Immature natural killer cell (primary cell): ENCODE results near the gene MED27. TPM values are rescaled to one million over a fixed set of nuclear protein-coding genes. Genes with fewer than 3 reads are reported as not detected.

Experiments
- DNase-seq, 3 donors: peaks; one replicate each; pipeline ENCODE4 v3.0.0; 2022; ENCODE audit warnings: mixed read lengths in 1 of 3
- H3K27ac Mint-ChIP-seq, 6 donors: one replicate each; pipeline ENCODE4 v1.8.0; 2020; ENCODE audit warnings: mixed read lengths in 6 of 6, mild to moderate bottlenecking in 5 of 6, inconsistent platforms in 4 of 6, moderate library complexity in 3 of 6
- H3K27me3 Mint-ChIP-seq, 3 donors: one replicate each; pipeline ENCODE4 v1.8.0; 2020 to 2021; ENCODE audit warnings: low read depth in 3 of 3, mild to moderate bottlenecking in 3 of 3, mixed read lengths in 3 of 3, moderate library complexity in 3 of 3, inconsistent platforms in 1 of 3
- H3K36me3 Mint-ChIP-seq, 3 donors: one replicate each; pipeline ENCODE4 v1.8.0; 2020; ENCODE audit warnings: mixed read lengths in 3 of 3, inconsistent platforms in 2 of 3, mild to moderate bottlenecking in 2 of 3
- H3K4me1 Mint-ChIP-seq, 2 donors: one replicate each; pipeline ENCODE4 v1.8.0; 2020; ENCODE audit warnings: inconsistent platforms in 2 of 2, mild to moderate bottlenecking in 2 of 2, mixed read lengths in 2 of 2, moderate library complexity in 1 of 2
- H3K4me3 Mint-ChIP-seq, 5 donors: one replicate each; pipeline ENCODE4 v1.8.0; 2020; ENCODE audit warnings: mild to moderate bottlenecking in 5 of 5, mixed read lengths in 5 of 5, inconsistent platforms in 3 of 5, moderate library complexity in 3 of 5
- H3K9me3 Mint-ChIP-seq, 6 donors: one replicate each; pipeline ENCODE4 v1.8.0; 2020; ENCODE audit warnings: mild to moderate bottlenecking in 6 of 6, mixed read lengths in 6 of 6, inconsistent platforms in 4 of 6, moderate library complexity in 3 of 6
- polyA plus RNA-seq, 3 donors: library from polyadenylated mRNA; unstranded; fragments of 300-500 nt; fragmentation: Illumina TruSeq; gene quantifications; one replicate each; pipeline ENCODE4 v1.2.3, GENCODE V29; 2021

The MED27 gene
- polyA plus RNA-seq, 3 donors from 2014 or later: 46.3 to 90.1 (median 53.7) TPM

DNA sequence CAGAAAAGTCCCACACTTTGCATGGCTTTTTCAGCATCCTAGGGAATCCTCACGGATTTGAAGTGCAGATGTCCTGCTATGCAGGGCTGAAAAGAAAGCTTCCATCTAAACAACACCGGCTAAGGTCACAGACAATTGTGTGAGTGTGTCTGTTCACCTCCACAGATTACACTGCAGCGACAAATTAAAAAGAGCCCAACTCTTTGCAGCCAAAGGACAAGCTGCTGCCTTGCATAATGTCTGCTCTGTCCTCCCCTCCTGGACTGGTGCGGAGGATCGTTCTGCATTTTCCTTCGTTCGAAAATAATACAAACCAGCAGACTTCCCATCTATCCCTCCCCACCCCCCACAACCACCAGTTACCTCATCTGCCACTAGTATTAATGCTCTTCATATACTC, 169.1 kb downstream of the MED27 start:
- Mint-ChIP-seq H3K4me1 (peaks cover 0 to 3% of the 10 kb centered on the region in 2 donors), H3K27ac (no peak overlapping the region), H3K4me3 (no peak overlapping the region), H3K27me3 (peaks cover 0 to 2% (median 2%) of the 10 kb centered on the region in 3 donors), H3K36me3 (peaks cover 0 to 10% (median 4%) of the 10 kb centered on the region in 3 donors), H3K9me3 (no peaks in the 10 kb centered on the region)
- no peak for DNase-seq

DNA sequence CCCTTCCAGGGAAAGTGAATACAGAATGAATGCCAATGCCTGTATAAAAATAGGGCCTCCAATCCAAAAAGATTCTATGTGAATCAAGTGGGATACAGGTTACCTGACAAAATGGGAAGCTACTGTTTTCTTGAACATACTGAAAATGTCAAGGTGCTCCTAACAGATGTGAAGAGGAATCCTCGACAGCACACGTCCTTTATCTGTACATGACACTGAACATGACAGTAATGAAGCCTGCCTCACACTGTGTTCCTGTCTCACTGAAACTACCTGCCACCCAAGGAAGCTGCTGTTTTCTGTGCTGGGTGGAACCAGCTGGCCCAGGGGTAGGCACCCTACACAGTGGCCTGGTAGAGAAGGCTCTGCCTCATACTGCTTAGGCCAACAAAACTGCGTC, 174.5 kb downstream of the MED27 start:
- Mint-ChIP-seq H3K27me3 (peaks cover 0 to 4% (median 2%) of the 10 kb centered on the region in 3 donors), H3K4me1 (peaks cover 0 to 3% of the 10 kb centered on the region in 2 donors), H3K27ac (no peak overlapping the region)

GRCh38 chr9:131899296-131900228, 180.1 kb downstream of the MED27 start:
- peaks cover 0 to 6% (median 0%) of the 10 kb centered on the region in 3 donors for H3K27me3 Mint-ChIP-seq
- DNase-seq: no peak
- no peaks in the 10 kb centered on the region for H3K9me3 Mint-ChIP-seq
- no peak overlapping the region for H3K4me3 Mint-ChIP-seq
- H3K27ac Mint-ChIP-seq: no peak overlapping the region
- H3K36me3 Mint-ChIP-seq: peaks cover 0 to 3% (median 0%) of the 10 kb centered on the region in 3 donors
- H3K4me1 Mint-ChIP-seq: no peaks in the 10 kb centered on the region

More for the DNA sequence above, 174.5 kb downstream of the MED27 start:
- no peak overlapping the region for H3K4me3 Mint-ChIP-seq
- peaks cover 0 to 7% (median 4%) of the 10 kb centered on the region in 3 donors for H3K36me3 Mint-ChIP-seq
- DNase-seq: no peak
- H3K9me3 Mint-ChIP-seq: no peaks in the 10 kb centered on the region

DNA sequence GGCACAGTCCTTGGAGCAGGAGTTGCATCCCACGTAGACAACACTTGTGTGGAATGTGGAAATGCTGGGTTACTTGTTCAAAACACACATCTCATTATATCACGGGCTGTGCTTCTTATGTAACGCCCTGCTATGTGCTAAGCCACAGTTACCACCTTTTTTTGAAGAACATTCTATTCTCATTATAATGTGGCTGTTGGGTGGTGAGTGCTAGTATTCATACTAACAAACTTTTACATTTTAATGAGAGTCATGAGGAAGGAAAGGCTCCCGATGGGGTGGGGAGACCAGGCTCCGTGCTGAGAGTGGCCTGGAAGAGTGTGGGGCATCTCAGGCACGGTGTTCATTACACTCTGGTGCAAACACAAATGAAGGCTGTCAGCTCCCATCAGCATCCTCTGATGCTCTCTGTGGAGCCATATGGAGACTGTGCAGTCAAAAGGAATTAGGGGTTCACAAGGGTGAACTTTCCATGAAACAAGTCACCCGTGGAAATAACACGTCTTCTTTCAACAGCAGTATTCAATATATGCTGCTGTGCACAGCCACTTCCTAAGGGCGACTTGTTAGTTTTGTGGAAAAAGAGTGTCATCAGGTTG, 186.7 kb downstream of the MED27 start:
- peak overlapping the region in 1 of 5 donors; percentile 43 for H3K4me3 Mint-ChIP-seq
- H3K27me3 Mint-ChIP-seq: peaks cover 2% of the 10 kb centered on the region in 3 donors
- DNase-seq: peak in 1 of 3 donors; percentile 1
- H3K4me1 Mint-ChIP-seq: peaks cover 15 to 18% of the 10 kb centered on the region in 2 donors
- no peak overlapping the region for H3K27ac Mint-ChIP-seq
- peaks cover 15 to 26% (median 17%) of the 10 kb centered on the region in 3 donors for H3K36me3 Mint-ChIP-seq
- H3K9me3 Mint-ChIP-seq: no peaks in the 10 kb centered on the region

- Mint-ChIP-seq H3K9me3 (no peaks in the 10 kb centered on the region), H3K4me1 (peaks cover 15 to 18% of the 10 kb centered on the region in 2 donors), H3K4me3 (no peak overlapping the region), H3K27ac (peak overlapping the region in 1 of 6 donors; percentile 14), H3K36me3 (peaks cover 15 to 26% (median 17%) of the 10 kb centered on the region in 3 donors), H3K27me3 (peaks cover 2% of the 10 kb centered on the region in 3 donors)
- no peak for DNase-seq
Observed at GRCh38 chr9:131892162-131892707, 187.4 kb downstream of the MED27 start.

GRCh38 chr9:131891598-131891997, 188.1 kb downstream of the MED27 start:
- H3K36me3 Mint-ChIP-seq: peaks cover 15 to 26% (median 19%) of the 10 kb centered on the region in 3 donors
- H3K9me3 Mint-ChIP-seq: no peaks in the 10 kb centered on the region
- no peak for DNase-seq
- H3K27me3 Mint-ChIP-seq: peaks cover 2% of the 10 kb centered on the region in 3 donors
- peaks cover 15 to 18% of the 10 kb centered on the region in 2 donors for H3K4me1 Mint-ChIP-seq
- H3K27ac Mint-ChIP-seq: peak overlapping the region in 1 of 6 donors; percentile 14
- H3K4me3 Mint-ChIP-seq: no peak overlapping the region

DNA sequence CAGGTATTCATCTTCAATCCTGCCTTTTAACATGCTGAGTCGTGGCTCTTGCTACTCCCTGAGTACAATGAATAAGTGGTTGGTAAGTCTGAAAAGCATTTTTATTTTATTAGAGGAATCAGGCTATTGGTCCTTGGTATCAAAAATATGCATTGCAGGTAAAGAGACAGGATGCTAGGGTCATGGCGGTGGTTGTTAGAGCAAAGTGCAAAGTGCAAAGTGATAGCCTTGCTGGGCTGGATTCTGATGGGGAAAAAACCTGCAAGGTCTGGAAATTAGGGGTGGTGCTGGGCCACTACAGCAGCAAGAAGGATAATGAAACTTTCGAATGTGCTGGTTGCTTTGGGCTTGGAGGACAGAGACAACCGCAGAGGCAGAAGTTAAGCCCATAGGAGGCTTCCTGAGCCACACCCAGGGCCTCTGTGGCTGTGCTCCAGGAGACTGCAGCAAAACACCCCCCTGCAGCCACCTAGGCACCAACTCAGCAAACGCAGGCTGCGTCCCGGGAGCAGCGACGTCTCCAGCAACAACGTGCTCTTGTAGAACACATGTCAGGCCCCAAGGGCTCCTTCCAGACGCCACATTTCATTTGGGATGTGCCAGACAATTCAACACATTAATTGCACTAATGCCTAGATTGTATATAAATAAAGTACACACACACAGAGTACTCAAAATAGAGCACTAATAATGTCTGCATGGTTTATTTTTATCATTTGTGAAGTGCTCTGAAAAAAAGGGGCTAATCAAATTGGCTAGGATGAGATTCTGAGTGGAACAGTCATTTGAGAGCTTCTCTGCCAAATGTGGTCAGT, 190.0 kb downstream of the MED27 start:
- DNase-seq: no peak
- H3K9me3 Mint-ChIP-seq: no peaks in the 10 kb centered on the region
- peaks cover 15 to 18% of the 10 kb centered on the region in 2 donors for H3K4me1 Mint-ChIP-seq
- peaks cover 2% of the 10 kb centered on the region in 3 donors for H3K27me3 Mint-ChIP-seq
- H3K4me3 Mint-ChIP-seq: no peak overlapping the region
- peaks cover 19 to 26% (median 22%) of the 10 kb centered on the region in 3 donors for H3K36me3 Mint-ChIP-seq
- H3K27ac Mint-ChIP-seq: no peak overlapping the region

DNA sequence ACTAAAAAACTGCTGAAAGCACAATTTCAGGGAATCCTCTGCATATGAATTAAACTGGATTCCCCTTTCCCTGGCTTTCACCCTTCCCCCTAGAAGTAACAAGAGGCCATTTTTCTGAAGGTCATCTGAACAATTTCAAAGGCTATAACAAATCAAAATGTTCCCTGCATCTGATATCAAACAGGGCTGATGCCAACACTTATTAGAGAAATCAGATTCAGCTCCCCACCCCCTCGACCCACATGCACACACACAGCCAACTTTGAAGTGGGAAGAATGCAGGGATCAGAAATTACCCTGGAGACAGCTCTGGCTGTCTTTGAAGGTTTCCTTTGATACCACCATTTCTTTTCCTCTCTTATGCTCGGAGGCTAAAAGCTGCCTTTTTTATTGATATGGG, 190.7 kb downstream of the MED27 start:
- Mint-ChIP-seq H3K27me3 (peaks cover 2% of the 10 kb centered on the region in 3 donors), H3K4me1 (peaks cover 15% of the 10 kb centered on the region in 2 donors), H3K9me3 (no peaks in the 10 kb centered on the region), H3K27ac (no peak overlapping the region), H3K4me3 (no peak overlapping the region), H3K36me3 (peaks cover 19 to 26% (median 22%) of the 10 kb centered on the region in 3 donors)
- no peak for DNase-seq

DNA sequence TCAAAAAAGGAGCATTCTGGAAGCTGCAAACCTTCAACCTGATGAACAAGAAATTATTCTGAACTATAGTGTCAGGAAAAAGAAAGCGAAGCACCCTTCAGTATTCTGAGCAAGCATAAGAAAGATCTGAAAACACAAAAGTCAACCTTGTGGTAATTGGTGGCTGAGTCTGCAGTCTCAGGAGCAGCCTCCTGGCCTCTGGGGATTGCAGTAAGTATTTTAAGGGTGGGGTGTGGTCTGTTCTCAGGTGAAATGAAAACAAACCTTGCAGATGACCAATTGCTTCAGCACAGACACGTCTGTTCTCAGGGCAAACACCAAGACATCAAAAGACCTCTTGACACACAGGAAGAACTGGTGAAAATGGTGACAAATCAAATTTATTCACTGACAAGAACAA, 192.0 kb downstream of the MED27 start:
- H3K9me3 Mint-ChIP-seq: no peaks in the 10 kb centered on the region
- DNase-seq: no peak
- H3K4me3 Mint-ChIP-seq: no peak overlapping the region
- H3K36me3 Mint-ChIP-seq: peaks cover 16 to 26% (median 19%) of the 10 kb centered on the region in 3 donors
- H3K27me3 Mint-ChIP-seq: peaks cover 2% of the 10 kb centered on the region in 3 donors
- no peak overlapping the region for H3K27ac Mint-ChIP-seq
- peaks cover 3% of the 10 kb centered on the region in 2 donors for H3K4me1 Mint-ChIP-seq

GRCh38 chr9:131886826-131887225, 192.8 kb downstream of the MED27 start:
- no peak for DNase-seq
- Mint-ChIP-seq H3K4me3 (no peak overlapping the region), H3K27me3 (peaks cover 2% of the 10 kb centered on the region in 3 donors), H3K9me3 (no peaks in the 10 kb centered on the region), H3K27ac (no peak overlapping the region), H3K36me3 (peaks cover 12 to 24% (median 14%) of the 10 kb centered on the region in 3 donors), H3K4me1 (no peaks in the 10 kb centered on the region)

DNA sequence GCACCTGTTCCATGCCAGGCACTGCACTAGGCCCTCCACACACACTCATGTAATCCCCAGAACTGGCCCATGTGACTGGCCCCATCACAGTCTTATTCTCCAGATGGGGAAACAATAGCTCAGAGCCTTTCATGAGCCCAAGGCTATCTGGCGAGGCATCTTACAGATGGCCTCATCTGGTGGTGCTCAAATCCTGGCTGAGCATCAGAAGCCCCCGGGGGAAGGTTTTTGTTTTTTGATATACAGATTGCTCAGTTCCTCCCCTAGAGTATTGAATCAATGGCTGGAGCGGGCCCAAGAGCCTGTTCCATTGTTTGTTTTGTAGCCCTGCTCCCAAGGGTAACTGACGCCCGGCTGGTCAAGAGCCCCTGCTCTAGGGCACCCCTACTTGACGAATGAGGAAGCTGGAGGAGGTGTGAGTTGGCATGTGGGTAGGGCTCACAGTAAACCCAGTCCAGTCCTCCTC, 194.5 kb downstream of the MED27 start:
- no peaks in the 10 kb centered on the region for H3K4me1 Mint-ChIP-seq
- no peak for DNase-seq
- no peak overlapping the region for H3K4me3 Mint-ChIP-seq
- H3K27ac Mint-ChIP-seq: no peak overlapping the region
- H3K36me3 Mint-ChIP-seq: peaks cover 0 to 13% (median 3%) of the 10 kb centered on the region in 3 donors
- no peaks in the 10 kb centered on the region for H3K9me3 Mint-ChIP-seq
- peaks cover 0 to 2% (median 1%) of the 10 kb centered on the region in 3 donors for H3K27me3 Mint-ChIP-seq

DNA sequence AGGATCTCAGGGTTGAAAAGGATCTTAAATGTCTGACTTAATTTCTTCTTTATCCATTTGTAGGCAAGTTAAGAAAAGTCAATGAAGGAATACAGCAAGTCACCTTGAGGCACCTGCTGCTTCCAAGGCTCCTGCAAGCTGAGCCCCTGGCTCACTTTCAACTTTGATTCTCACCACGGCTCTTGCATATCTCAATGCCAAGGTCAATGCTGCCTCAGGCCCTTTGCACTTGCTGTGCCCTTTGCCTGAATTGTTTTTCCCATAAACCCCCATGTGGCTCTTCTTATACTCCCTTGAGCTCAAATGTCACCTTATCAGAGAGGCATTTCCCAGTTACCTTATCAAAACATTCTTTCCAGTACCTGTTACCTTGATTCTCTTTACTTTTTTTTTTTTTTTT, 195.4 kb downstream of the MED27 start:
- Mint-ChIP-seq H3K27ac (no peak overlapping the region), H3K4me3 (no peak overlapping the region), H3K9me3 (no peaks in the 10 kb centered on the region), H3K4me1 (peaks cover 0 to 5% of the 10 kb centered on the region in 2 donors), H3K27me3 (peaks cover 0 to 1% (median 0%) of the 10 kb centered on the region in 3 donors), H3K36me3 (peaks cover 0 to 10% (median 3%) of the 10 kb centered on the region in 3 donors)
- no peak for DNase-seq
